Transverse colon (tissue), 3 donors: ENCODE measurements around the gene RBM4B.

ENCODE experiments used
- EP300 ChIP-seq: sonication (generic); formaldehyde crosslinking; IDR thresholded peaks from one replicate; pipeline ENCODE4 v1.6.1; 2017; ENCODE audit warnings: antibody characterized with exemption, low read depth
- POLR2A ChIP-seq: fragments of 450-650 bp; IDR thresholded peaks from one replicate; pipeline ENCODE4 v1.6.1; 2016; ENCODE audit warnings: antibody characterized with exemption, mild to moderate bottlenecking, moderate library complexity
- TF ChIP-seq, protein P1 (sequence below), 5 experiments: fragments of 200-600 bp in 3 of 5; fragments of 450-650 bp in 2 of 5; sonication (generic) in 3 of 5; IDR thresholded peaks; 1 replicate in 2 of 5; 2 replicates in 3 of 5; pipeline ENCODE4 v1.5.1; 2016 to 2017; ENCODE audit warnings: antibody characterized with exemption in 5 of 5, inconsistent platforms in 3 of 5, mild to moderate bottlenecking in 2 of 5, moderate library complexity in 1 of 5

DNA sequence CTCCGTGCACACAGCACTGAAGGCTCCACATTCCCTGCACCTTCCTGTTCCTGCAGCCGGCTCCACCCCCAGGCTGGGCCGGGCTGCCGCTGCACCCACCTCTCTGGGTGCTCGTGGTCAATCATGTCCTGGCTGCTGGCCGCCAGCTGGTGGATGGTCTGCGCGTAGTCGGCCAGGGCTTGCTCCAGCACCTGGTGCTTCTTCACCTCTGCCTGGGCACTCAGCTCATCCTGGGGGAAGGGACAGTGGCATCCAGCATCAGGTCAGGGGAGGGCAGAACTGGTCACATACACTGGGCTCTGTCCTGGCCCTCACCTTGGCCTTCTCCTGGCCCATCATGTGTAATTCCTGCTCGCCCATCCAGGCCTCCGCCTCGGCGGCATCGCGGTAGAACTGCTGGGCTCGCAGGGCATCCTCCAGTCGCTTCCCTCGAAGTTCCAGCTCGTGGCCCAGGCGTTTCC, 15.2 kb upstream of the RBM4B start:
- TF ChIP-seq, protein P1, sequence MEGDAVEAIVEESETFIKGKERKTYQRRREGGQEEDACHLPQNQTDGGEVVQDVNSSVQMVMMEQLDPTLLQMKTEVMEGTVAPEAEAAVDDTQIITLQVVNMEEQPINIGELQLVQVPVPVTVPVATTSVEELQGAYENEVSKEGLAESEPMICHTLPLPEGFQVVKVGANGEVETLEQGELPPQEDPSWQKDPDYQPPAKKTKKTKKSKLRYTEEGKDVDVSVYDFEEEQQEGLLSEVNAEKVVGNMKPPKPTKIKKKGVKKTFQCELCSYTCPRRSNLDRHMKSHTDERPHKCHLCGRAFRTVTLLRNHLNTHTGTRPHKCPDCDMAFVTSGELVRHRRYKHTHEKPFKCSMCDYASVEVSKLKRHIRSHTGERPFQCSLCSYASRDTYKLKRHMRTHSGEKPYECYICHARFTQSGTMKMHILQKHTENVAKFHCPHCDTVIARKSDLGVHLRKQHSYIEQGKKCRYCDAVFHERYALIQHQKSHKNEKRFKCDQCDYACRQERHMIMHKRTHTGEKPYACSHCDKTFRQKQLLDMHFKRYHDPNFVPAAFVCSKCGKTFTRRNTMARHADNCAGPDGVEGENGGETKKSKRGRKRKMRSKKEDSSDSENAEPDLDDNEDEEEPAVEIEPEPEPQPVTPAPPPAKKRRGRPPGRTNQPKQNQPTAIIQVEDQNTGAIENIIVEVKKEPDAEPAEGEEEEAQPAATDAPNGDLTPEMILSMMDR (IDR thresholded peaks at IDR 0.05): no peak
- TF ChIP-seq POLR2A: no peak
- no peak for TF ChIP-seq EP300
